ENCODE measurements around the gene SCN10A.

GRCh38 chr3:38742550-38742949, 73.5 kb downstream of the SCN10A start:
- TF ChIP-seq CTCF (IDR thresholded peaks at IDR 0.05) (no peak), POLR2A (IDR thresholded peaks at IDR 0.05) (no peak)

All from esophagus squamous epithelium (tissue), 4 donors.